ENCODE results near the gene C10orf105.

The C10orf105 gene

GRCh38 chr10:71719464-71720201 lies at the start of gene C10orf105:
C10orf105 (minus strand) TSS chr10:71719778; CDS start chr10:71716337, 3,441 bp downstream.
- no peak within 1 kb of the TSS for H3K27ac ChIP-seq
- no peaks in the 10 kb centered on the region for H3K27me3 ChIP-seq (ENCODE audit: control insufficient read depth, insufficient read depth, low read length)
- no peak within 1 kb of the TSS for H3K4me2 ChIP-seq (ENCODE audit: low read length)
- H3K4me3 ChIP-seq (ENCODE audit: low read depth, low read length): no peak within 1 kb of the TSS
- no peak within 1 kb of the TSS for H2AFZ ChIP-seq
- H3K36me3 ChIP-seq (ENCODE audit: control insufficient read depth, insufficient read depth, low read length): no peaks in the 10 kb centered on the region
- TF ChIP-seq, protein P1, sequence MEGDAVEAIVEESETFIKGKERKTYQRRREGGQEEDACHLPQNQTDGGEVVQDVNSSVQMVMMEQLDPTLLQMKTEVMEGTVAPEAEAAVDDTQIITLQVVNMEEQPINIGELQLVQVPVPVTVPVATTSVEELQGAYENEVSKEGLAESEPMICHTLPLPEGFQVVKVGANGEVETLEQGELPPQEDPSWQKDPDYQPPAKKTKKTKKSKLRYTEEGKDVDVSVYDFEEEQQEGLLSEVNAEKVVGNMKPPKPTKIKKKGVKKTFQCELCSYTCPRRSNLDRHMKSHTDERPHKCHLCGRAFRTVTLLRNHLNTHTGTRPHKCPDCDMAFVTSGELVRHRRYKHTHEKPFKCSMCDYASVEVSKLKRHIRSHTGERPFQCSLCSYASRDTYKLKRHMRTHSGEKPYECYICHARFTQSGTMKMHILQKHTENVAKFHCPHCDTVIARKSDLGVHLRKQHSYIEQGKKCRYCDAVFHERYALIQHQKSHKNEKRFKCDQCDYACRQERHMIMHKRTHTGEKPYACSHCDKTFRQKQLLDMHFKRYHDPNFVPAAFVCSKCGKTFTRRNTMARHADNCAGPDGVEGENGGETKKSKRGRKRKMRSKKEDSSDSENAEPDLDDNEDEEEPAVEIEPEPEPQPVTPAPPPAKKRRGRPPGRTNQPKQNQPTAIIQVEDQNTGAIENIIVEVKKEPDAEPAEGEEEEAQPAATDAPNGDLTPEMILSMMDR (IDR thresholded peaks at IDR 0.05): no peak
- H3K9me3 ChIP-seq (ENCODE audit: control insufficient read depth, low read length): no peaks in the 10 kb centered on the region
- no peaks in the 10 kb centered on the region for H3K79me2 ChIP-seq
- no peaks in the 10 kb centered on the region for H3K4me1 ChIP-seq
- H3K9ac ChIP-seq: no peak within 1 kb of the TSS

DNA sequence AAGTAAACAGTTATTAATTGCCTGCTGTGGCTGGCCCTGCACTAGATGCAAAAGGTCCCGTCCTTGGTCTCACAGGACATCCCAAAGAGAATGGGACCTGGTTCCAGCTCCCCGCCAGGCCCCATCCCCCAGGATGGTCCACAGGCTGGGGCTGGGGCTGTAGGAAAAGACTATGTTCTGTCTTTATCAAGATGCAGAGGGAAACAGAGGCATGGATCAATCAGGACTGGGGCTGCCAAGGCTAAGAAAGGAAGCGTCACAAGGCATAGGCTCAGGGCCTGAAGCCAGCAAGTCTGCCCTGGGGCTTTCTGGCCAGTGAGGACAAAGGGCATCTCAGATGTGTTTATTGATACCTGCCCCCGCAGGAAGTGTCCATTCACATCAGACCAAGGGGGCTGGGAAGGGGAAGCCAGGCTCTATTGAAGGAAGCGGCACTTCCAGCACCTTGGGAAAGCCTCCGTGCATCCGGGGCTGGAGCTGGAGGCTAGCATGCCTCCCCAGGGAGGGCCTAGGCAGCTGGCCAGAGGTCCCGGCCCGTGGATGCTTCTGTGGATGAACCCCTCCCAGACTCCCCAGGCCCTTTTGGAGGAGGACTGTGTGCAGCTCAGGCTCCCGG lies 48.0 kb upstream of the C10orf105 start:
- Histone ChIP-seq H3K27ac (peak overlapping the region; percentile 17), H3K36me3 (ENCODE audit: control insufficient read depth, insufficient read depth, low read length) (no peaks in the 10 kb centered on the region), H3K4me1 (no peaks in the 10 kb centered on the region), H3K27me3 (ENCODE audit: control insufficient read depth, insufficient read depth, low read length) (no peaks in the 10 kb centered on the region), H3K4me2 (ENCODE audit: low read length) (no peak overlapping the region), H3K9ac (no peak overlapping the region), H3K4me3 (ENCODE audit: low read depth, low read length) (no peak overlapping the region), H3K79me2 (no peaks in the 10 kb centered on the region), H2AFZ (no peak overlapping the region), H3K9me3 (ENCODE audit: control insufficient read depth, low read length) (no peaks in the 10 kb centered on the region)
- TF ChIP-seq, protein P1 (IDR thresholded peaks at IDR 0.05): no peak

DNA sequence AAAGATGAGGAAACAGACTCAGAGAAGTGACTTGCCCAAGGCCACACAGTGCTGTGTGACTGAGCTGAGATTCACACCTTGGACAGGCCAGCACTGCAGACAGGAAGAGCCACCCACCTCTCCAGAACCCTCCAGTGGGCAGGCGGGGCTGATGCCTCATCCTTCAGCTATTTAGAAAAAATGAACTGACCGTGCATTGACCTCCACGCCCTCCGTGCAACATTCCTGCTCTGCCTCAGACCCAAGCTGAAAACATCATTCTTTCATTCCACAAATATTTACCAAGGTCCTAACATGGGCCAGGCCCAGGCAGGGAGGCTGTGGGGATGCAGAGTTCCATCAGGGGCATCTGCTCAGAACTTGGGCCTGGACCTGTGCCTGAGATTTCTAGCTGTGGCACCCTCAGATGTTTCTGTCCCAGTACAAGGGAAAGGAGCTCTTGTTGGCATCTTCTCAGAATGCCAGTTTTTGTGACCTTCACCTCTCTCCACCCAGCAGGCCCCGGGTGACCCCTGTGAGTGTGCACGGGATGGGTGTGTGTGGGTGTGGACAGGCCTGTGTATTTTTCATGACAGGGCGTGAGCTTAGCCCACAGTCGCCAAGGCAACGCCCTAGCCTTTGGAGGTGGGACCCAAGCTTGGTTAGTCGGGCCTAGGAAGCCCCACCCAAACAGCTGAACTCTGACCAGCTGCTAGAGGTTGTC lies 47.3 kb upstream of the C10orf105 start:
- Histone ChIP-seq H3K79me2 (no peaks in the 10 kb centered on the region), H2AFZ (no peak overlapping the region), H3K9me3 (ENCODE audit: control insufficient read depth, low read length) (no peaks in the 10 kb centered on the region), H3K9ac (no peak overlapping the region), H3K36me3 (ENCODE audit: control insufficient read depth, insufficient read depth, low read length) (no peaks in the 10 kb centered on the region), H3K4me3 (ENCODE audit: low read depth, low read length) (no peak overlapping the region), H3K4me1 (no peaks in the 10 kb centered on the region), H3K27me3 (ENCODE audit: control insufficient read depth, insufficient read depth, low read length) (no peaks in the 10 kb centered on the region), H3K27ac (peak overlapping the region; percentile 17), H3K4me2 (ENCODE audit: low read length) (no peak overlapping the region)
- TF ChIP-seq, protein P1 (IDR thresholded peaks at IDR 0.05): no peak

- Histone ChIP-seq H3K36me3 (ENCODE audit: control insufficient read depth, insufficient read depth, low read length) (no peaks in the 10 kb centered on the region), H3K4me1 (no peaks in the 10 kb centered on the region), H2AFZ (no peak overlapping the region), H3K27me3 (ENCODE audit: control insufficient read depth, insufficient read depth, low read length) (no peaks in the 10 kb centered on the region), H3K27ac (peak overlapping the region; percentile 17), H3K9me3 (ENCODE audit: control insufficient read depth, low read length) (no peaks in the 10 kb centered on the region), H3K4me3 (ENCODE audit: low read depth, low read length) (no peak overlapping the region), H3K4me2 (ENCODE audit: low read length) (no peak overlapping the region), H3K9ac (no peak overlapping the region), H3K79me2 (no peaks in the 10 kb centered on the region)
- TF ChIP-seq, protein P1 (IDR thresholded peaks at IDR 0.05): no peak
These were observed 46.5 kb upstream of the C10orf105 start for GRCh38 chr10:71765906-71766716.

Data from parathyroid adenoma (tissue), 2 donors.